Activated T-cell treated with anti-CD3 and anti-CD28 coated beads, Interleukin-2, amount 50 U/mL, for 4 hours (primary cell): Measurements from ENCODE around the gene MRGPRX3. TPM values are rescaled to one million over a fixed set of nuclear protein-coding genes. Genes with fewer than 3 reads are reported as not detected.
"Not testable (repeated sequence)": the region's sequence is repeated elsewhere in the genome, so short reads cannot be mapped to it uniquely, and the experiment has no call there.

Experiments
- ATAC-seq, 2 donors: fragments of 200-7000 bp; cut with Tn5 transposase; one replicate each; pipeline ENCODE4 v1.10.0; 2021
- DNase-seq: peaks from one replicate; pipeline ENCODE4 v3.0.0-alpha.2; 2020
- H3K27me3 Mint-ChIP-seq: one replicate; pipeline ENCODE4 v1.8.0; 2021; ENCODE audit warnings: low read depth, mixed read lengths
- H3K36me3 Mint-ChIP-seq: one replicate; pipeline ENCODE4 v1.8.0; 2022; ENCODE audit warnings: mixed read lengths; ENCODE audit not compliant: insufficient read depth
- H3K4me1 Mint-ChIP-seq: one replicate; pipeline ENCODE4 v1.8.0; 2021; ENCODE audit warnings: low read depth, mixed read lengths
- H3K4me3 Mint-ChIP-seq: one replicate; pipeline ENCODE4 v1.8.0; 2021; ENCODE audit warnings: mild to moderate bottlenecking, moderate library complexity, mixed read lengths
- H3K9me3 Mint-ChIP-seq: one replicate; pipeline ENCODE4 v1.8.0; 2021; ENCODE audit warnings: mixed read lengths
- total RNA-seq, 3 donors: library from RNA; stranded (reverse); gene quantifications; one replicate each; pipeline ENCODE4 v1.2.1, GENCODE V29; 2021

The MRGPRX3 gene
- total RNA-seq, 3 donors from 2014 or later = not detected

GRCh38 chr11:18131115-18131514 lies 1.3 kb upstream of the MRGPRX3 start:
- not testable (repeated sequence) for DNase-seq, H3K36me3 Mint-ChIP-seq
- peaks cover 33% of the 10 kb centered on the region for H3K27me3 Mint-ChIP-seq

DNA sequence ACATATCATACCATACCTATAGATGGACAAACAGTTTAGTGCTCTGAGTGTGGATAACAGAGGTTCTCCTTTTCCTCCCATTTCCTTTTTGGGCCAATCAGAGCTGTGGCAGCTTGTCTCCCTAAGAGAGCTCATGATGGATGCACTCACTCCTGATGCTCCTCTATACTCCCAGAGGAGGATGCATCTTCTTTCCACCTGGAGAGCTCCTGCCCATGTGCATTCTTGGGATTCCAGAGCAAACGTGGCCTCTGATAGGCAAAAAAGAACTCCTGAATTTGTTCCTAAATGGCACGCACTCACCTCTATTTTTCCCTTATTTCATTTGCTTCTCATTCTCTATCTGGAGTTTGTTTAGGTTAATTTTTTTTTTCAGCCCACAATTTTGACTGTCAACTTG lies 2.9 kb downstream of the MRGPRX3 start:
- DNase-seq = no peak
- Mint-ChIP-seq H3K4me3 (no peak overlapping the region), H3K9me3 (no peaks in the 10 kb centered on the region), H3K36me3 (no peaks in the 10 kb centered on the region), H3K27me3 (peaks cover 16% of the 10 kb centered on the region), H3K4me1 (no peaks in the 10 kb centered on the region)
- ATAC-seq = no peak

More at GRCh38 chr11:18131115-18131514, 1.3 kb upstream of the MRGPRX3 start:
- not testable (repeated sequence) for H3K9me3 Mint-ChIP-seq, ATAC-seq, H3K4me3 Mint-ChIP-seq, H3K4me1 Mint-ChIP-seq

- Mint-ChIP-seq H3K36me3 (no peaks in the 10 kb centered on the region), H3K9me3 (no peaks in the 10 kb centered on the region), H3K4me1 (no peaks in the 10 kb centered on the region), H3K4me3 (no peak overlapping the region), H3K27me3 (peaks cover 22% of the 10 kb centered on the region)
- ATAC-seq (no peak), DNase-seq (no peak)
Measured at GRCh38 chr11:18137186-18137800, 4.9 kb downstream of the MRGPRX3 start.

DNA sequence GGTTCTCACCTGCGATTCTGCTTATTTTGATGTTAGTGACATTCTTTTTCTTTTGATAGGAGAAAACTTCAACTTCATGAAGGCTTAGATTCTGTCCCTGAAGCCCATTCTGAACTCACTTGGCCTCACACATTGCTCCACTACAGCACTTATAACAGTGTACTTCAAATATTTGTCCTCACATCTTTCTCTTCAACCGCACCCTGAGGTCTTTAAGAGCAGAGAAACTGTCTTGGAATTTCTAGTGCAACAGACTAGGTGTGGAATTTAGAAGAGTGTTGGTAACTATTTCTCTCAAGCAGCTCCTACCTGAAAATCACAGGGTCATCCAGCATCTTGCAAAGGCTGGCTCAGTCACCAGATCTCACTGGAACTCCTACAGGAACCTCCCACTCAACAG lies 7.8 kb downstream of the MRGPRX3 start:
- DNase-seq = no peak
- Mint-ChIP-seq H3K36me3 (no peaks in the 10 kb centered on the region), H3K9me3 (no peaks in the 10 kb centered on the region), H3K4me3 (no peak overlapping the region), H3K4me1 (no peaks in the 10 kb centered on the region), H3K27me3 (peaks cover 29% of the 10 kb centered on the region)
- no peak for ATAC-seq

GRCh38 chr11:18144243-18144642 lies 11.9 kb downstream of the MRGPRX3 start:
- ATAC-seq (no peak), DNase-seq (no peak)
- Mint-ChIP-seq H3K36me3 (no peaks in the 10 kb centered on the region), H3K4me3 (no peak overlapping the region), H3K4me1 (peaks cover 4% of the 10 kb centered on the region), H3K27me3 (peaks cover 37% of the 10 kb centered on the region), H3K9me3 (no peaks in the 10 kb centered on the region)

GRCh38 chr11:18145025-18145424 lies 12.7 kb downstream of the MRGPRX3 start:
- Mint-ChIP-seq H3K4me1 (peaks cover 4% of the 10 kb centered on the region), H3K36me3 (no peaks in the 10 kb centered on the region), H3K4me3 (no peak overlapping the region), H3K9me3 (no peaks in the 10 kb centered on the region), H3K27me3 (peaks cover 39% of the 10 kb centered on the region)
- DNase-seq = no peak
- no peak for ATAC-seq

- ATAC-seq (no peak), DNase-seq (no peak)
- Mint-ChIP-seq H3K9me3 (no peaks in the 10 kb centered on the region), H3K4me1 (peaks cover 4% of the 10 kb centered on the region), H3K36me3 (no peaks in the 10 kb centered on the region), H3K4me3 (no peak overlapping the region), H3K27me3 (peaks cover 37% of the 10 kb centered on the region)
Measured at GRCh38 chr11:18145837-18146236, 13.5 kb downstream of the MRGPRX3 start.

- no peak for DNase-seq
- no peak for ATAC-seq
- Mint-ChIP-seq H3K9me3 (no peaks in the 10 kb centered on the region), H3K4me3 (no peak overlapping the region), H3K36me3 (no peaks in the 10 kb centered on the region), H3K27me3 (peaks cover 32% of the 10 kb centered on the region), H3K4me1 (no peaks in the 10 kb centered on the region)
Measured at GRCh38 chr11:18151581-18151980, 19.2 kb downstream of the MRGPRX3 start.

DNA sequence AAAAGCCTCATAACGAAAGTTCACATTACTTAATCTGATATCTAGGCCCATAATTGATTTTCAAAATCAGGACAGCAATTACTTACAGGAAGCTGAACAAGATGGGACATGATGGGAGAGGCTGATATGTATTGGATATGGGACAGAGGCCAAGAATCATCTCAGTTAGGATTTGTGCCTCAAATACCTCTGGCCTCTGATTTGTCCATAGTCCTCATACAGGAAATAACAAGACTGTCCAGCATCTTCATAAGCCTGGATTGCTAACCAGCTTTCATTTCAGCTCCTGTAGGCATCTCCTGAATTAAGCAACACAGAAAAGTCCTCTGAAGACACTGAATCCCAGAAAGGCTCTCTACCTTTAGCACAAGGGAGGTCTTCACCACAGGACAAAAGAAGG lies 36.0 kb downstream of the MRGPRX3 start:
- no peaks in the 10 kb centered on the region for H3K9me3 Mint-ChIP-seq
- ATAC-seq = no peak
- DNase-seq = no peak
- H3K4me3 Mint-ChIP-seq = no peak overlapping the region
- H3K27me3 Mint-ChIP-seq = peaks cover 7% of the 10 kb centered on the region
- no peaks in the 10 kb centered on the region for H3K36me3 Mint-ChIP-seq
- peaks cover 2% of the 10 kb centered on the region for H3K4me1 Mint-ChIP-seq

DNA sequence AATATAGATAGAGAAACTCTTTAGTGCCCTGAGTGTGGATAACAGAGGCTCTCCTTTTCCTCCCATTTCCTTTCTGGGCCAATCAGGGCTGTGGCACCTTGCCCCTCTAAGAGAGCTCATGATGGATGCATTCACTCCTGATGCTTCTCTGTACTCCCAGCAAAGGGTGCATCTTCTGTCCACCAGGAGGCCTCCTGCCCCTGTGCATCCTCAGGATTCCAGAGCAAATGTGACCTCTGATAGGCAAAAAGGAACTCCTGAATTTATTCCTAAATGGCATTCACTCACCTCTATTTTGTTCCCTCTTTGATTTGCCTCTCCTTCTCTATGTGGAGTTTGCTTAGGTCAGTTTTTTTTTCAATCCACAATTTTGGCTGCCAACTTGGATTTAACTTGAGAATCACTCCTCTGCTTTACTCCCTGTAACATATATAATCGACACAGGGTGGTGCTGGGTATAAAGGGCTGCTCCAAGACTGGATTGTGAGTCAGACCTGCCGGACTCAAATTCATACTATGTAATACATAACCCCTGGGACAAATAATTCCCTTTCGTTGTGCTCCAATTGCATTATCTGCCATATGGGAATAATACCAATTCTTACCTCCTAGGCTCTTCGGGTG lies 39.1 kb downstream of the MRGPRX3 start:
- H3K36me3 Mint-ChIP-seq = no peaks in the 10 kb centered on the region
- ATAC-seq = no peak
- H3K9me3 Mint-ChIP-seq = no peaks in the 10 kb centered on the region
- peaks cover 19% of the 10 kb centered on the region for H3K27me3 Mint-ChIP-seq
- DNase-seq = no peak
- H3K4me3 Mint-ChIP-seq = no peak overlapping the region
- no peaks in the 10 kb centered on the region for H3K4me1 Mint-ChIP-seq

DNA sequence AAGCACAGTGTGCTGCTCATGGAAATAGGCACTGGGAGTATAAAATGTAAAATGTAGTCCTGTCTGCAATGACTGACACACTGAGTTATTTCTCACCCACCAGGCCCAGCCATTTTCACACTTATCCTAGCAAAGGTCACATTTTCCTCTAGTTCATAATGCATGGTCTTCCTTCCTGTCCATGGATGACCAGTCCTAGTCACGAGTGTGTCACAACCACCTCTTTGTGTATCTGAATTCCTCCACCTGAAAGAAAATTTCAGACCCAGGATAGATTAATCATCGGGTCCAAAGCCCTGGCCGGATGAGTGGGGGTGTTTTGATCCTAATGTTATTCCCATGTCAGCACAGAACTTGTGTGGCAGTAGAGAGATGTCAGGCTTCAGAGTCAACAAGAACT lies 40.3 kb downstream of the MRGPRX3 start, which contains the start of gene MRGPRX4:
TSS of gene MRGPRX4 (plus strand) at position 172 of the 400 bp plus-strand sequence. CDS start 420 bp downstream, outside the sequence.
- no peak for ATAC-seq
- Mint-ChIP-seq H3K9me3 (no peaks in the 10 kb centered on the region), H3K4me3 (no peak within 1 kb of the TSS), H3K27me3 (peaks cover 21% of the 10 kb centered on the region), H3K36me3 (no peaks in the 10 kb centered on the region), H3K4me1 (no peaks in the 10 kb centered on the region)
- no peak for DNase-seq

- DNase-seq = no peak
- H3K4me3 Mint-ChIP-seq = no peak overlapping the region
- no peak for ATAC-seq
- H3K4me1 Mint-ChIP-seq = no peaks in the 10 kb centered on the region
- H3K36me3 Mint-ChIP-seq = no peaks in the 10 kb centered on the region
- peaks cover 26% of the 10 kb centered on the region for H3K27me3 Mint-ChIP-seq
- H3K9me3 Mint-ChIP-seq = no peaks in the 10 kb centered on the region
Measured at GRCh38 chr11:18173225-18173866, 41.0 kb downstream of the MRGPRX3 start.
